KG1 (cell line): Measurements from ENCODE around the gene MATCAP1.

Source experiments
- DNase-seq: peaks from one replicate; lab custom pipeline; 2025; lab: John Stamatoyannopoulos, UW

The MATCAP1 gene

DNA sequence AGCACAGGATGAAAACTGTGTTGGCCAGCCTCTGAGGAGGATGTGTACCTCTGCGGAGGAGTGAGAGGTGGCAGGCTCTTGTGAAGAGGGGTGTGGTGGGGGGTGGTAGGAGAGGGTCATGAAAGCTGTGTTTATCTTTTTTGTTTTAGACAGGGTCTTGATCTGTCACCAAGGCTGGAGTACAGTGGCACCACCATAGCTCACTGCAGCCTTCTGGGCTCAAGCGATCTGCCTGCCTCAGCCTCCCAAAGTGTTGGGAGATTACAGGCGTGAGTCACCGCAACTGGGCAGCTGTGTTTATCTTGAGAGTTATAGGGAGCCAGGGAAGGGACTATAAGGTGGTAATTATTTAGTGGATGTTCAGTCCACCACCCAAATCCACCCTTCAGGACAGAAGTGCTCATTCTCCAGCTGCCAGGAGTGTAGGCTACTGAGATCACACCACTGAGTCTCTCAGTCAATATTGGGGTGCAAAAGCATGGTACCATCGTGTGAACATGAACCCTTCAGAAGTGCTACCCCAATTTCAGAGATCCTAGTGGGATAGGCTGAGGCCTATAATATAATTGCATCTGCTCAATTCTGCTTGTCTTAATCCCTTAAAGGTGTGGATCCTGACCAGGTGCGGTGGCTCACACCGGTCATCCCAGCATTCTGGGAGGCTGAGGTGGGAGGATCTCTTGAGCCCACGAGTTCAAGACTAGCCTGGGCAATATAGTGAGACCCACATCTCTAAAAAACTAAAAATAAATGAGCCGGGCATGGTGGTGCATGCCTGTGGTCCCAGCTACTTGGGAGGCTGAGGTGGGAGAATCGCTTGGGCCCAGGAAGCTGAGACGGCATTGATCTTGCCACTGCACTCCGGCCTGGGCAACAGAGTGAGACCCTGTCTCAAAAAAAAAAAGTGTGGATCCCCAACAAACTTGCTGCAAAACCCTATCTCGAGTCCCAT is 7.0 kb upstream of the MATCAP1 start:
- no peak for DNase-seq

DNA sequence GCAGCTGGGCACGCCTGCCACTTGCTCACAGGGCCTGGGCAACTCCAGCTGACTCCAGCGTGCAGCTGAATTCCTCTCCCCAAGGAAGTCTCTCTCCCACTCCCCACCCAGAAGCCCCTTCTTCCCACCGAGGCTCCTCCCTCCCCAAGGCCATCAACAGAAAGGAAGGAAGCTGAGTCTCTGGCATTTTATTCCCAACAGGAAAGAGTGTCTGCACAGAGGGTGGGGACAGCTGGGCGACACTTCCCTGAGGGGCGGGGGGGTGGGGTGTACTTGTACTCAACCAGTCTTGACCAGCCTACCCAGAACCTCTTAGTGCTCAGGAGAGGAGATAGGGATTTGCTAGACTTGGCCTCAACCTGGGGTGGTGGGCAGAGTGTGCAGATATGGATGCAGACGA is 6.3 kb upstream of the MATCAP1 start, which contains the start of gene EXOC3L1:
Gene EXOC3L1, minus strand, starts transcription at position 96 of the 400 bp plus-strand sequence. CDS start 460 bp downstream, outside the sequence.
- no peak for DNase-seq

DNA sequence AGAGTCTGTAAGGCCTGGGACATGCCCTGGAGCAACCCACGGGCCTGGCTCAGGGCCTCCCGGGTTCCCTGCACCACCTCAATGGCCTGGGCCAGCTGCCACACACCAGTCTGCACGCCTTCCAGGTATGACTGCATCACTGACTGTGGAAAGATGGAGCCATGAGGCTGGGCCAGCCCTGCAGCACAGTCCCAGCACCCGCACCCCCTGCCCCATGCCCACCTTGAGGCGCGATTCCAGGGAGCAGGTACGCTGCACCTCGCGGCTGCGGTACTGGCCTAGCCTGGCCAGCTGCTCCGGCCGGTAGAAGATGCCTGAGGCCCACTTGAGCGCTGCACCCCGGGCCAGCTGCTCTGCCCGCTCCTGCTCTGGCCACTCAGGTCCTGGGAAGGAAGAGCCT is 5.0 kb upstream of the MATCAP1 start:
- DNase-seq, result no peak

DNA sequence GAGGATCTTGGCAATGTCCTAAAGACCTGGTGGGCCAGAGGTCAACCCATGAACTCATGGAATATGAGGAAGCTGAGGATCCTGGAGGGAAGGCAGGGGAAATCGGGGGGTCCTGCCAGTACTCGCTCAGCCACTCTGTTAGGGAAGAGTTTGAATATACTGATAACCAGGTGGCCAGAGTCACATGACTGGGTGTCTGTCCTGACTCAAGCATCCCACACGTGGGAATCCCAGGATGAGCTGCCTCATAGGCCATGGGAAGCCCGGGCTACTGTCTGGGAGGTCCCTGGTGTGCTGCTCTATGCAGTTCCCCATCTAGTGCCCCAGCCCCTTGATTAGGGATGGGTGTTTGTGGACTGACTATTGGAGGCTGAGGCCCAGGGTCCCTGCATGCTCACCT is 4.6 kb upstream of the MATCAP1 start:
- no peak for DNase-seq

DNA sequence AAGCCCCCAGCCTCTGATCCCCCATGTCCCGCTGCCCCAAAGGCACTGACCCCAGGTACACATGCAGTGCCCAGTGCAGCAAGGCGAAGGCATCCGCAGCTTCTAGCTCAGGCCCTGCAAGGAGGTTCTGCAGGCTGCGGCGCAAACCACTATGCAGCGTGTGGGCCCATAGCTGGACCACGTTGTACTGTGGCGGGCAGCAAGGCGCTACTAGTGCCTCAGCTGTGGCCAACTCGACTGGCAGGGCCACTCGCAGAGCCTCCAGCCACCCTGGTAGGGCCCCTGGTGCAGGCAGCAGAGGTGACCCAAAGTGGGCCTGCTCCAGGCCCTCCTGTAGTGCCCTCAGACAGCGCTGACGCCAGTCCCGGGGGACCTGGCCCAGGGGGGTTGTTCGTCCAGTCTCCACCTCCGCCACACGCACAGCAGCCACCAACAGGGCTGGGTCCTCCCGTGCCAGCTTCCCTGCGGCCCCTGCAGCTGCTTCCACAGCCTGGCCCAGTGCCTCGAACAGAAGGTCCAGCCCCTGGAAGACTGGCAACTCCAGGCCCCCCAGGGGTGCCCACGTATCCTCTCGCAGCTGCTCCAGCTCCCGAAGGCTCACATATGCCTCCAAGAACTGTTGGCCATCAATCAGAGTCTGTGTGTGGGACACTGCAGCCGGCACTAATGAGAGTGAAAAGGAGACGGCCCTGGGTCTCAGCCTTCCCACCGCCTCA is 3.6 kb upstream of the MATCAP1 start:
- DNase-seq, result no peak

DNA sequence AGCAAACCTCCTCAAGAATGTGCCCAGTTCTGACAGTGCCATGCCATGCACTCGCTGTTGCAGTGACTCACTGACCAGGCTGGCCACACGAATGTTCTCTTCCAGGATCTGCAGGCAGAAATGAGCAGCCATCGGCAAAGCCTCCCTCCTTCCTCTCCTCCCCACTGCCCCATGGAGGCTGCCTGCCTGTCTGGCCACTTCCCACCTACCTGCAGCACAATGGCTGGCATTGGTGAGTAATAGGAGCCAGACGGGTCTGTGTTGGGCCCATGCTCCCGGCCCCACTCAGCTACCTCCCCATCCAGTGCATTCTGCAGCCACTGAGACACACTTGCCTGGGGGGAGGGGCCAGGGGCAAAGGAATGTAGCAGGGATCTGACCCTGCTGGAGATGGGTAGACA is 2.8 kb upstream of the MATCAP1 start:
- DNase-seq, result no peak

DNA sequence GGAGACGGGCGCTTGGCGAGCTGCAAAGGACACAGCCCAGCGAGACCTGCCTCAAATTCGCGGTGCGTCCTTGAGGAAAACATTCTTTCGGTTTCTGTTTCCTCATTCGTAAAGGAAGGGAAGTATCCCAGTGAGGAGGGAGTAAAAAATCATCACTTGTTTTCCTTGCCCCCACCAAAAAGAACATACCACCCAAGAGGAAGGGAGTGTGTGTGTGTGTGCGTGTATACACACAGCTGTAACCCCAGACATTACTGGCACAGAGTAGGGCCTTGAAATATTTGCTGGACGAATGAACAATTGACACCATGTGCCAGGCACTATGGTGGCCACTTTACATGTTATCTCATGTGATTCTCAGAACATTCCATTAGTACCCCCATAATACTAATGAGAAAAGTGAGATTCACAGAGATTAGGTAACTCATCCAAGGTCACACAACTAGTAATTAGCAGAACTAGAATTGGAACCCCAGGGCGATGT is 1.9 kb upstream of the MATCAP1 start:
- DNase-seq, result no peak

DNA sequence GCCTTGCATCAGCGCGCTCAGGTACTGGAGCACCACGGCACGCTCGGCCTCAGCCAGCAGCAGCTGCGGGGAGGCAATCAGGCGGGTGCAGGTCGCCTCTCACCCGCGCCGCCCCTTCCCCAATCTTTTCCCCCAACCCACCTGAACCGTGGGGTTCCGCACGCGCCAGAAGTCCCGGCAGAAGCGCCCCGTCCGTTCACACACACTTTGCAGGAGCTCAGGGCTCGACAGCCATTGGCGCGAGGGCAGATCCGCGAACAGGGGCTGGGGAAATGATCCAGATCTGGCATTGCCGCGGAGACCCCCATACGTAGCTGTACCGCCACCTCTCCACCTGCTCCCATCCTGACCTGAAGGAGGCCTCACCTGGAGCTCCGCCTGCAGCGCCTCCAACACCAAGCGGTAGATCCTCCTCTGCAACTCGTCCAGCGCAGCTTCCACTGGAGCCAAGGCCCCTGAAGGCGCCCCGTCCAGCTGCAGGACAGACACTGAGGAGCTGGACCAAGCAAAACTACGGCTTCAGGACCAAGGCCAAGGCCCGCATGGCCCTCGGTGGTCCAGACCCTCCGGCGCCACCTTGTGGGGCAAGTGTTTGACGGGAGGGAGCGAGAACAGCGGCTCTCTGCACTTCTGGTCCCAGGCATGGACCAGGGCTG is 1.4 kb upstream of the MATCAP1 start:
- peak; percentile 23 for DNase-seq

DNA sequence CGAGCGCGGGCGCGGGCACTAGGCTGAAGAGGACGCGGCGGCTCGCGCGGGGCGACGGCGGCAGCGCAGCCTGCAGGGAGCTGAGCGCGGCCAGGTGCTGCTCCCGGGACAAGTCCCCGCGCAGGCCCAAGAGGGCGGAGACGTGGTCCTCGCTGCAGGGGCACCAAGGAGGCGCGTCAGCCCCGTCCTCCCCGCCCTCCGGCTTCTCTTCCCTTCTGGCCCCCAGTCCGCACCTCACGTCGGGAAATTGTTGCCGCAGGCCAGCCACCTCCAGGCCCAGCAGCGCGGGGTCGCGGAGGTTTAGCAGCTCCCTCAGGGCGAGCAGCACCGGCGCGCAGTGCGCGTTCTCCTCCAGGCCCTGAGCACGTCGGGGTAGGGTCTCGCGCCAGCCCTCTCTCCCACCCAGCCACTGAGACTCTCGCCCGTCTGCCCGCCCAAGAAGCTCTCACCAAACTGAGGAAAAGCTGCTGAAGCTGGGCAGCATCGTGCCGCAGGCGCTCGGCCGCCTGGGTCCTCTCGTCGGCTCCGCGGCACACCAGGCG is 761 bp upstream of the MATCAP1 start:
- no peak for DNase-seq

DNA sequence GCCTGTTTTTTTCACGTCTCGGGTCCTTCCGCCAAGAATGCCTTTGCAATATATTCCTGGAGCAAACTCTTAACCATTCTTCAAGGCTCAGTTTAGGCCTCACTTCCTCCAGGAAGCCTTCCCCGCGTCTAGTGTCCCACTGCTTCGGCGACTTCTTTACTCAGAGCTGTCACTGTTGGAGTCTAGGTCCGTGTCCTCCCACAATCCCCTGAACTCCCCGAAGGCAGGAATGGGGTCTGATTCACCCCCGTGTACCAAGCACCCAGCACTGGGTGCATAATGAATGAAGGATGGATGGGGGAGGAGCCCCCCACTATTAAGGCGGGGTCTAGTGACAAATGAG is 508 bp downstream of the MATCAP1 start:
- no peak for DNase-seq

DNA sequence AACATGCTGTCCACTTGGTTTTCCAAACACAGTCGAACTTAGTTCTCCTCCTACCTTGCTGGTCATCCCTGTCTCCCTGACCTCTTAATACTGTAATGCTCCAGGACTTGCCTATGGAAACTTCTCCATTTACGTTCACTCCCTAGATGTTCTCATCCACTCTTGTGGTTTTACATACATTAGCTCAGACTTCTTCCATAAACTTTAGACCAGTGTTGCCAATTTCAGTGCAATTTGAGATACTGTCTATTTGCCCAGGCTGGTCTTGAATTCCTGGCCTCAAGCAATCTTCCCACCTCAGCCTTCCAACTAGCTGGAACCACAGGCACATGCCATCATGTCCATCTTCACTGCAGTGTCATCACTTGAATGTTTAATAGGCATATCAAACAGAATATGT is 1.5 kb downstream of the MATCAP1 start:
- no peak for DNase-seq

DNA sequence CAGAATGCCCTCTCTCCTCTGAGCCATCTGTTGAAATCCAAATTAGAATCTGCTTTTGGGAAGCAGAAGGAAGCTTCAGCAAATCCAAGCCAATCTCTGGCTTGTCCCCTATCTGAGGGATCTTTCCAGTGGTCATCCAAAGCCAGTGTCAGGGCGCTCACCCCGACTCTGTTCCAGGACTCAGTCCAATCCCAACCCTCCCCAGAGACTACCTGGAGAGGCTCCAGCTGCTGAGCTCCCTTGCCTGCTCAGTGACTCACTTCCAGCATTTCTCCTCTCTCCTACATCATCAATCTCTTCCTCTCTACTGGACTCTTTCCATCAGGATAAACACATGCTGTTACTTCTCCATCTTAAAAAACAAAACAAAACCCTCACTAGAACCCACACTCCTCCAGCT is 2.4 kb downstream of the MATCAP1 start:
- no peak for DNase-seq

DNA sequence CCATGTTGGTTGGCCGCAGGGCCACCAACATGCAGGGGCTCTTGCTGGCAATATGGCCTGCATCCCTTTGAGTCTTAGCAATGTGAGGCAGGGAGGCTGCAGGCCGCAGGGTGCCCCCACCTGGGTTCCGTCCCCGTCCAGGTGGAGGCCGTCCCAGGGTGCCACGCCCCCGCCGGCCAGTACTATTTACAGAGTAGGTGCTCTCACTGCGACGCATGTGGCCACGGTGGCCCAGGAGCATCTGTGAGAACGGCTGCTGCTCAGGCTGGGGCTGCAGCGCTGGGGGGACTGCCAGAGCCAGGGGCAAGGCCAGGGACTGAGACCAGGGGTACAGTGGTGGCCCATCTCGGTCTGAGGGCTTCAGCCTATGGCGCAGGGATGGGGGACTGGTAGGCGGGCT is 3.6 kb downstream of the MATCAP1 start:
- DNase-seq, result no peak

DNA sequence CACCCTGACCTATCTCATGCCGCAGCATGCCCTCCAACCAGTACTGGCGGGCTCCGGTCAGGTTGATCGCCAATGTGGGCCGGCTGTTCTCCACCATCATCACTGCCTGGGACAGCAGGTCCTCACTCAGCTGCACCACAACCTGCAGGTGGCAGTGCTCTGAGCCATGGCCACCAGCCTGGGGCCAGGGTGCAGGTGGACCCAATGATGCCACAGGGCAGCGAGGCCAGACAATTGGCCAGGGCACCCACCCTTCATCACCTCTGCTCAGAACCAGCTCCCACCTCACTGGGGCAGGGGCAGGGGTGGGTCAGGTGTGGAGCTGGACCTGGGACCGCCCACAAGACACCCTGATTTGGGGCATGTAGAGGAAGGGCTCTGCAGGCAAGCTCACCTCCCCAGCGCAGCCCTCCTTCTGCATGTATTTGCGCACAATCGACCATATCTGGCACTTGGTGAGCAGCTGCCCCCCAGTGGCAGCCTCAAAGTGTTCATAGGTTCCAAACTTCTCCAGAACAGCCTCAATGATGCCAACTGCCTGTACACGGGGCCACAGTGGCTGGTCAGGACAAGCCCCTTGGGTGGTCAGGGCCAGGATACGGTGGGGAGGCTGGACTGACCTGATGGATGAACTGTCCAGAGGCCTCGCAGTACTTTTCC is 4.2 kb downstream of the MATCAP1 start:
- no peak for DNase-seq

DNA sequence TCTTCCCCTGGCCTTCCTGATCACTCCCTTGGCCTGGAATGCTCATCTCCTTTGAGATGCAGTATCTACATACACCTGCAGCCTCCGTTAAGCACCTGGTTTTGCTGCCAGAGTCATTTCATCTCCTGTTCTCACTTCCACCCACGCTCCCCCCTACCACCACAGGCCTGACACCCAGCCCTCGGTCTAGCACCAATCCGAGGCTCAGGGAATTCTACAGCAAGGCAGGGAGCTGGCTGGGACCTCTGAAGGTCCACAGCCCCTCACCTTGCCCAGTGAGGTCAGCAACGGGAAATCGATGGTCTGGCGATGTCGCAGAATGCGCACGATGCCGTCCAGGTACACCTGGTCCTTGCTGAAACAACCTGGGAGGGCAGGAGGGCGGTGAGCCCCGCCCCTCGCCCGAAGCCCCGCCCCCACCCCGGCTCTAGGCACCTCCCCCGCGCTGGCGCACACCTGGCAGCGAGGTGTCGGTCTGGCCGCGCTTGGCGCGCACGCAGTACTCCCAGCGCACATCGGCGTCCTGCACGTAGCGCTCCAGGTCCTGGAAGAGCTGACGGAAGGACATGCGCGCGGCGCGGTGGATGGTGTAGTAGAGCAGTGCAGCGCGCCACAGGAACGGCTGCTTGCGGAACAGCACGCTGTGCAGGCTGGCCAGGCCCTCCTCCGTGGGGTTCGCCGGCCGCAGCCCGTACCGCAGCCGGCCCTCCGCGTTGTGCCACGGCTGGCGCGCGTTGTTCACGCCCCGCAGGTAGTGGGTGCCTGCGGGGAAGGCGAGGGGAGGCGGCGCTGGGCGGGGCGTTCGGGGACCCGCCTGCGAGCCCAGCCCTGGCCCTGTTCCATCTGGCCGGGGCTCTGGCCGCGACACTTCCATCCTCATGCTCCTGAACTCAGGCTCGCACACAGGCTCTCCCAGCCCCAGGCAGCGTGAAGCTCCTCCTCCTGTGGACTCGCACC is 5.7 kb downstream of the MATCAP1 start:
- no peak for DNase-seq

DNA sequence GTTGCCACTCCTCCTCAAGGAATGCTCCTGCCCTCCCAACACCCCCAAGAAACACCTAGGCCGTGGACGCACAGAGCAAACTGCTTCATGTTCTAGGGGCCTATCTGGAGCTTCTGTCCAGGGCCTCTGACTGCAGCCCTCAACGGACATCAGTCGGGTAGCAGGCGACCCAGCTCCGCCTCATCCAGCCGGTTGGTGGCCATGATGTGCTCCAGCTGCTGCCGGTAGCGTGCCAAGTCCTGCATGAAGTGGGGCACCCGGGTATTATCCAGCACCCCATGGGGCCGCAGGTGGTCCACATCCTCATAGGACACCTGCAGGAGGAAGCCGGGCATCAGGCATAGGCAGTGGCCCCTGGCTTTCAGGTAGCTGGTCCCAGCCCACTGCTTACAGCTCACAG is 7.1 kb downstream of the MATCAP1 start:
- DNase-seq, result no peak

DNA sequence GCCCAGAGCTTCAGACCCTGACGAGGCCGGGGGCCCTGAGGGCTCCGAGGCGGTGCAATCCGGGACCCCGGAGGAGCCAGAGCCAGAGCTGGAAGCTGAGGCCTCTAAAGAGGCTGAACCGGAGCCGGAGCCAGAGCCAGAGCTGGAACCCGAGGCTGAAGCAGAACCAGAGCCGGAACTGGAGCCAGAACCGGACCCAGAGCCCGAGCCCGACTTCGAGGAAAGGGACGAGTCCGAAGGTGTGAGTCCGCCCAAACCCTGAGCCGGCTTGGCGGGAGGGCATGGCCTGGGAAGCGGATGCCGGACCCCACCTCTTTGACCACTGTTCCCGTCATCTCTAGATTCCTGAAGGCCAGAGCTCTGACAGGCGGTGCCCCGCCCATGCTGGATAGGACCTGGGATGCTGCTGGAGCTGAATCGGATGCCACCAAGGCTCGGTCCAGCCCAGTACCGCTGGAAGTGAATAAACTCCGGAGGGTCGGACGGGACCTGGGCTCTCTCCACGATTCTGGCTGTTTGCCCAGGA is 9.0 kb downstream of the MATCAP1 start:
- DNase-seq, result no peak

DNA sequence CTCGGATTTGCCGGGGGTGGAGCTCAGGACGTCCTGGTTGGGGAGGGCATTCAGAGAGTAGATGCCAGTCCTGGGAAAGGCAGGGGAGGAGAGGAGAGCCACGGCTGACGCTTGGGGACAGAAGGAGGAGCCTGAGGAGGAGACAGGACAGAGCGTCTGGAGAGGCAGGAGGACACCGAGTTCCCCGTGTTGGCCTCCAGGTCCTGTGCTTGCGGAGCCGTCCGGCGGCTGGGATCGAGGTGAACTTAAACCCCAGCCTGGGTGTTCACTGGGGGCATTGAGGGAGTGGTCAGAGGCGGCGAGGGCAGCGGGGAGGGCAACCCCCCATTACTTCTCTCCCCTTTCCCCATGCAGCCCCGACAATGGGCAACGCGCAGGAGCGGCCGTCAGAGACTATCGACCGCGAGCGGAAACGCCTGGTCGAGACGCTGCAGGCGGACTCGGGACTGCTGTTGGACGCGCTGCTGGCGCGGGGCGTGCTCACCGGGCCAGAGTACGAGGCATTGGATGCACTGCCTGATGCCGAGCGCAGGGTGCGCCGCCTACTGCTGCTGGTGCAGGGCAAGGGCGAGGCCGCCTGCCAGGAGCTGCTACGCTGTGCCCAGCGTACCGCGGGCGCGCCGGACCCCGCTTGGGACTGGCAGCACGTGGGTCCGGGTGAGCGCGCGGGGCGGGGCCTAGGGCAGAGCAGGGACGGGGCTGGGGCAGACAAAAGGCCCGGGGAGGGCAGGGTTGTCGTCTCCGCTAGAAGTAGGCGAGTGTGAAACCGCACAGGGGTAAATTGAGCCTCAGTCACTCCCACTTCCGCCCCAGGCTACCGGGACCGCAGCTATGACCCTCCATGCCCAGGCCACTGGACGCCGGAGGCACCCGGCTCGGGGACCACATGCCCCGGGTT is 9.7 kb downstream of the MATCAP1 start:
- DNase-seq, result no peak

DNA sequence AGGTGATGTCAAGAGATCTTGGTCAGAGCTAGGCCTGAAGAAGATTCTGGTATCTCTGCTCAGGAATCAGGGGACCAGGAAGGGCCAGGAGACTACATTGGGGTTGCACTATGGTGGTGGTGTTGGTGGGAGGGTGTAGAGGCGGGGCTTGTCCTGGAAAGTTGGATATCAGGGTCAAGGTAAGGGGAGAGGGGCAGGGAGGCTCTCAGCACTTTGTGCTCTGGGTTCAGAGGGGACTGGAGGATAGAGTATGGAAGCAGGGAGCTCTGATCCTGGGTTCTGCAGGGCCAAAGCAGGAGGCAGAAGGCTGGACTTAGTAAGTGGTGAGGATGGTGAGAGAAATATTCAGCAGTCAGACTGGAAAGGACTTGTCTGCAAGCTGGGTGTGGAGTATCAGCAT is 10.4 kb downstream of the MATCAP1 start:
- no peak for DNase-seq
